K562 (cell line): ENCODE data around the gene PLA2G4D. TPM values are rescaled to one million over a fixed set of nuclear protein-coding genes. Genes with fewer than 3 reads are reported as not detected.

ENCODE experiments used
- ATF7 ChIP-seq: fragments of 450-650 bp; IDR thresholded peaks from 2 replicates; pipeline ENCODE4 v1.7.1; 2014; ENCODE audit warnings: mild to moderate bottlenecking, moderate library complexity
- BRD9 ChIP-seq: fragments of 450-650 bp; IDR thresholded peaks from 2 replicates; pipeline ENCODE4 v1.6.1; 2018; ENCODE audit warnings: low read depth; ENCODE audit not compliant: partially characterized antibody
- CBFB ChIP-seq: sonication (generic); formaldehyde crosslinking; IDR thresholded peaks from 2 replicates; pipeline ENCODE4 v1.4.0; 2020; ENCODE audit warnings: mild to moderate bottlenecking, missing genetic modification reagents
- CBX1 ChIP-seq: sonication (generic); IDR thresholded peaks from 2 replicates; pipeline ENCODE4 v1.6.1; 2016; ENCODE audit warnings: antibody characterized with exemption, low read depth, mild to moderate bottlenecking
- CHD4 ChIP-seq: fragments of 200-600 bp; sonication (generic); IDR thresholded peaks from 3 replicates; pipeline ENCODE4 v1.6.1; 2012; ENCODE audit warnings: low read depth, mild to moderate bottlenecking, mixed read lengths, low read length, inconsistent platforms; ENCODE audit not compliant: insufficient read depth, insufficient replicate concordance, poor library complexity, severe bottlenecking
- GTF2E2 ChIP-seq: fragments of 200-800 bp; sonication (Bioruptor generic); IDR thresholded peaks from 2 replicates; pipeline ENCODE4 v1.6.1; 2016; ENCODE audit warnings: missing genetic modification characterization, missing compliant biosample characterization
- HDGF ChIP-seq: fragments of 450-650 bp; IDR thresholded peaks from 2 replicates; pipeline ENCODE4 v1.6.1; 2016
- HNRNPL ChIP-seq: fragments of 200-400 bp; formaldehyde crosslinking; IDR thresholded peaks from 2 replicates; pipeline ENCODE4 v1.6.1; 2017; ENCODE audit warnings: low read depth, mild to moderate bottlenecking, low read length
- KLF6 ChIP-seq: fragments of 250-450 bp; sonication (Bioruptor Pico); IDR thresholded peaks from 2 replicates; pipeline ENCODE4 v1.4.0; 2020; ENCODE audit warnings: mild to moderate bottlenecking, moderate library complexity, borderline replicate concordance
- MBD2 ChIP-seq: sonication (generic); IDR thresholded peaks from 2 replicates; pipeline ENCODE4 v1.6.1; 2016; ENCODE audit warnings: low read depth, borderline replicate concordance
- NCOA4 ChIP-seq: fragments of 450-650 bp; IDR thresholded peaks from 2 replicates; pipeline ENCODE4 v1.6.1; 2018; ENCODE audit warnings: mild to moderate bottlenecking; ENCODE audit not compliant: partially characterized antibody
- RAD21 ChIP-seq, 2 experiments: fragments of 250-450 bp in 1 of 2; fragments of 450-650 bp in 1 of 2; sonication (Bioruptor Pico) in 1 of 2; formaldehyde crosslinking in 1 of 2; IDR thresholded peaks in 1 of 2; conservative IDR thresholded peaks in 1 of 2; 2 replicates each; pipeline versions ENCODE4 v1.4.0 to v1.8.0; 2020 to 2022; ENCODE audit warnings: mild to moderate bottlenecking in 2 of 2, moderate library complexity in 1 of 2
- RBM39 ChIP-seq: fragments of 200-400 bp; formaldehyde crosslinking; optimal IDR thresholded peaks from 2 replicates; pipeline ENCODE3; 2018; ENCODE audit warnings: low read depth, low read length
- RCOR1 ChIP-seq, 2 experiments: IDR thresholded peaks; 2 replicates each; pipeline ENCODE4 v1.6.1; 2012; ENCODE audit warnings: low read depth in 2 of 2, low read length in 2 of 2, borderline replicate concordance in 1 of 2, improper control_type of control experiment in 1 of 2
- RFX5 ChIP-seq: IDR thresholded peaks from 2 replicates; pipeline ENCODE4 v1.6.1; 2011; ENCODE audit warnings: low read depth, mild to moderate bottlenecking, improper control_type of control experiment, low read length
- RHOXF2B ChIP-seq: fragments of 250-450 bp; sonication (Bioruptor Pico); conservative IDR thresholded peaks from 2 replicates; pipeline ENCODE4 v1.5.1; 2021
- SMAD1 ChIP-seq: fragments of 150-350 bp; IDR thresholded peaks from 2 replicates; pipeline ENCODE4 v1.6.1; 2014; ENCODE audit warnings: low read length, low read depth; ENCODE audit not compliant: partially characterized antibody
- SMARCE1 ChIP-seq: fragments of 450-650 bp; IDR thresholded peaks from 2 replicates; pipeline ENCODE4 v1.7.1; 2016; ENCODE audit warnings: mild to moderate bottlenecking
- TEAD4 ChIP-seq, 2 experiments: sonication (generic) in 1 of 2; formaldehyde crosslinking in 1 of 2; IDR thresholded peaks; 2 replicates each; pipeline versions ENCODE4 v1.6.1 to v1.8.0; 2012 to 2022; ENCODE audit warnings: borderline replicate concordance in 1 of 2, inconsistent platforms in 1 of 2, low read length in 1 of 2, mild to moderate bottlenecking in 1 of 2, missing genetic modification reagents in 1 of 2
- ZBED1 ChIP-seq: IDR thresholded peaks from 2 replicates; pipeline ENCODE4 v1.6.1; 2014
- ZNF444 ChIP-seq: fragments of 250-450 bp; sonication (Bioruptor Pico); IDR thresholded peaks from 2 replicates; pipeline ENCODE4 v1.4.0; 2020; ENCODE audit warnings: mild to moderate bottlenecking, moderate library complexity
- ZNF445 ChIP-seq: fragments of 250-450 bp; sonication (Bioruptor Pico); IDR thresholded peaks from 2 replicates; pipeline ENCODE4 v1.4.0; 2020; ENCODE audit warnings: low read depth, mild to moderate bottlenecking, moderate library complexity
- ZNF707 ChIP-seq: fragments of 250-450 bp; sonication (Bioruptor Pico); conservative IDR thresholded peaks from 2 replicates; pipeline ENCODE4 v1.8.0; 2022; ENCODE audit warnings: inconsistent platforms, mild to moderate bottlenecking, moderate library complexity
- polyA plus RNA-seq, 8 experiments: library from polyadenylated mRNA; depleted of rRNA in 4 of 8; stranded (reverse) in 5 of 8; unstranded in 3 of 8; fragments of >200 nt; fragmentation: Nextera tagmentation in 2 of 8; fragmentation: Illumina TruSeq in 1 of 8; extraction: Ambion mirVana in 2 of 8; extraction: Trizol in 1 of 8; gene quantifications; 2 replicates each; pipeline versions ENCODE4 v1.2.1 to v1.2.3, GENCODE V29; 2011 to 2014; ENCODE audit warnings: inconsistent platforms in 1 of 8, missing spikeins in 1 of 8
- total RNA-seq, 7 experiments: library from RNA; depleted of rRNA in 6 of 7; stranded (reverse); fragments of >200 nt in 6 of 7; fragmentation: Illumina TruSeq in 2 of 7; extraction: Trizol in 2 of 7; gene quantifications; 2 replicates each; pipeline versions ENCODE4 v1.2.1 to v1.2.3, GENCODE V29; 2011 to 2021; ENCODE audit warnings: low replicate concordance in 1 of 7
- TF ChIP-seq, protein P1 (sequence below): fragments of 200-800 bp; sonication (Bioruptor generic); IDR thresholded peaks from 2 replicates; pipeline ENCODE4 v1.6.1; 2017; ENCODE audit warnings: missing genetic modification characterization, missing compliant biosample characterization
- TF ChIP-seq, protein P2 (sequence below): fragments of 150-350 bp; conservative IDR thresholded peaks from 2 replicates; pipeline ENCODE4 v1.6.1; 2014; ENCODE audit warnings: low read length

The PLA2G4D gene
- total and polyA plus RNA-seq, 9 of the 15 experiments (the other 6 are each of a cell fraction or from before 2014, with no cell fraction given), result 0.04 TPM; not detected in 8

DNA sequence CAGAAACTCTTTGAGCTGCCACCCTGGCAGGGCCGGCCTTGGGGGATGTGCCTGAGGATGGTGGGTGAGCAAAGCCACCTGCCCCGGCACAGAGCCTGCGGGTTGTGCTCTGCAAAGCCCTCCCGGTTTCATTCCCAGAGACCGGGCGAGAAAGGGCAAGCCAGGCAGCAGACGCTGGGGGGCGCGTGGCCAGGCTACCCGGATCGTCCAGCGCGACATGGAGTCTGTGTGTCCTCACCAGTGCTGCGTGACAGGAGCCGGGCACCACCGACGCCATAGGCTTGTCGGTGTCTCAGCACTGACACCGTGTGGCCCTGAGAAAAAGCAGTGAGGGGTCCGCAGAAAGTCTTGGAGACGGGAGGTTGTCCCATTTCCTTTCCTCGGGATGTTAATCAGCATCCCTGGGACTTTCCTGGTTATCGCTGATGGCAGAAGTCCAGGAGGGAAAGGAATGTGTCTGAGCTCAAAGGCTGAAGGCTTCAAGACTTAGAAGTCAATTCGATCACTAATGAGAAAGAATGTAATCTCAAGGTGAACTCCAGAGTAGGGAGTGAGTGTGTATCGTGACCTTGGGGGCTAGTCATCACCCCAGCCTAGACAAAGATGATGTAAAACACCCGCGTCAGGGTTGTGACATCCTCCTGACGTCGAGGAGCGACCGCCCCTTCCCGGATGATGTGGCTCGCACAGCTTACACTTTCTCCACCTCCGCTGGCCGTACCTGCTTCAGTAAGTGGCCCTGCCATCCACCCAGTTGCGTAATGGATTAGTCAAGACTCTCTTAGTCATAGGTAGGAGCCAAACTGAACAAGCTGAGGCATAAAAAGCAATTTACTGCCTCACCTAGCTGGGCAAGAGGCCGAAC, 37.2 kb downstream of the PLA2G4D start (continued):
- no peak for TF ChIP-seq NCOA4
- no peak for TF ChIP-seq HDGF
- TF ChIP-seq RCOR1 (IDR thresholded peaks at IDR 0.05; ENCODE audit: borderline replicate concordance in 1 of 2, low read depth in 2 of 2, low read length in 2 of 2), result peak in 1 of 2 experiments; percentile 3; a peak in 1 of 4 replicates
- TF ChIP-seq, protein P1, sequence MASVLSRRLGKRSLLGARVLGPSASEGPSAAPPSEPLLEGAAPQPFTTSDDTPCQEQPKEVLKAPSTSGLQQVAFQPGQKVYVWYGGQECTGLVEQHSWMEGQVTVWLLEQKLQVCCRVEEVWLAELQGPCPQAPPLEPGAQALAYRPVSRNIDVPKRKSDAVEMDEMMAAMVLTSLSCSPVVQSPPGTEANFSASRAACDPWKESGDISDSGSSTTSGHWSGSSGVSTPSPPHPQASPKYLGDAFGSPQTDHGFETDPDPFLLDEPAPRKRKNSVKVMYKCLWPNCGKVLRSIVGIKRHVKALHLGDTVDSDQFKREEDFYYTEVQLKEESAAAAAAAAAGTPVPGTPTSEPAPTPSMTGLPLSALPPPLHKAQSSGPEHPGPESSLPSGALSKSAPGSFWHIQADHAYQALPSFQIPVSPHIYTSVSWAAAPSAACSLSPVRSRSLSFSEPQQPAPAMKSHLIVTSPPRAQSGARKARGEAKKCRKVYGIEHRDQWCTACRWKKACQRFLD (CRISPR knock-in tag), result no peak
- TF ChIP-seq CBFB (CRISPR knock-in tag), result no peak
- TF ChIP-seq RHOXF2B (CRISPR knock-in tag), result no peak
- TF ChIP-seq CBX1, result no peak
- no peak for TF ChIP-seq ZNF707 (CRISPR knock-in tag)
- TF ChIP-seq KLF6, result no peak
- no peak for TF ChIP-seq MBD2
- TF ChIP-seq SMARCE1, result no peak
- TF ChIP-seq CHD4, result no peak
- TF ChIP-seq GTF2E2 (tag), result no peak
- TF ChIP-seq ZNF444 (CRISPR knock-in tag), result no peak
- TF ChIP-seq RBM39, result no peak
- TF ChIP-seq ATF7, result peak; percentile 53; the same call in 1 of the 2 replicates
- TF ChIP-seq TEAD4 (IDR thresholded peaks at IDR 0.05; ENCODE audit: low read length), result no peak
- TF ChIP-seq TEAD4 (CRISPR knock-in tag; IDR thresholded peaks at IDR 0.05; ENCODE audit: borderline replicate concordance), result no peak
- TF ChIP-seq BRD9, result no peak
- TF ChIP-seq, protein P2, sequence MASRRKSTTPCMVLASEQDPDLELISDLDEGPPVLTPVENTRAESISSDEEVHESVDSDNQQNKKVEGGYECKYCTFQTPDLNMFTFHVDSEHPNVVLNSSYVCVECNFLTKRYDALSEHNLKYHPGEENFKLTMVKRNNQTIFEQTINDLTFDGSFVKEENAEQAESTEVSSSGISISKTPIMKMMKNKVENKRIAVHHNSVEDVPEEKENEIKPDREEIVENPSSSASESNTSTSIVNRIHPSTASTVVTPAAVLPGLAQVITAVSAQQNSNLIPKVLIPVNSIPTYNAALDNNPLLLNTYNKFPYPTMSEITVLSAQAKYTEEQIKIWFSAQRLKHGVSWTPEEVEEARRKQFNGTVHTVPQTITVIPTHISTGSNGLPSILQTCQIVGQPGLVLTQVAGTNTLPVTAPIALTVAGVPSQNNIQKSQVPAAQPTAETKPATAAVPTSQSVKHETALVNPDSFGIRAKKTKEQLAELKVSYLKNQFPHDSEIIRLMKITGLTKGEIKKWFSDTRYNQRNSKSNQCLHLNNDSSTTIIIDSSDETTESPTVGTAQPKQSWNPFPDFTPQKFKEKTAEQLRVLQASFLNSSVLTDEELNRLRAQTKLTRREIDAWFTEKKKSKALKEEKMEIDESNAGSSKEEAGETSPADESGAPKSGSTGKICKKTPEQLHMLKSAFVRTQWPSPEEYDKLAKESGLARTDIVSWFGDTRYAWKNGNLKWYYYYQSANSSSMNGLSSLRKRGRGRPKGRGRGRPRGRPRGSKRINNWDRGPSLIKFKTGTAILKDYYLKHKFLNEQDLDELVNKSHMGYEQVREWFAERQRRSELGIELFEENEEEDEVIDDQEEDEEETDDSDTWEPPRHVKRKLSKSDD, result no peak
- no peak for TF ChIP-seq RFX5
- no peak for TF ChIP-seq ZNF445 (CRISPR knock-in tag)
- TF ChIP-seq RAD21 (CRISPR knock-in tag; conservative IDR thresholded peaks at IDR 0.05 in 1 of 2, IDR thresholded peaks at IDR 0.05 in 1 of 2), result peak; percentile 65 to 78
- TF ChIP-seq ZBED1, result no peak
- TF ChIP-seq HNRNPL, result no peak
- TF ChIP-seq SMAD1, result no peak
